HCEC 1CT (cell line): ENCODE data around the gene SIK3.
"Not testable (repeated sequence)": the region's sequence is repeated elsewhere in the genome, so short reads cannot be mapped to it uniquely, and the experiment has no call there.

Experiments used
- DNase-seq: peaks from one replicate; pipeline ENCODE4 v3.0.0-alpha.2; 2017

Gene SIK3

GRCh38 chr11:117098269-117099232 lies at the start of gene SIK3:
Gene SIK3, minus strand, starts transcription at chr11:117098428. Its CDS starts 13 bp downstream, at chr11:117098415.
- peak; percentile 93 for DNase-seq

GRCh38 chr11:117146521-117146920 lies 48.3 kb upstream of the SIK3 start:
- DNase-seq = peak; percentile 59

GRCh38 chr11:117145393-117145761 lies 47.1 kb upstream of the SIK3 start:
- DNase-seq = peak; percentile 44

DNA sequence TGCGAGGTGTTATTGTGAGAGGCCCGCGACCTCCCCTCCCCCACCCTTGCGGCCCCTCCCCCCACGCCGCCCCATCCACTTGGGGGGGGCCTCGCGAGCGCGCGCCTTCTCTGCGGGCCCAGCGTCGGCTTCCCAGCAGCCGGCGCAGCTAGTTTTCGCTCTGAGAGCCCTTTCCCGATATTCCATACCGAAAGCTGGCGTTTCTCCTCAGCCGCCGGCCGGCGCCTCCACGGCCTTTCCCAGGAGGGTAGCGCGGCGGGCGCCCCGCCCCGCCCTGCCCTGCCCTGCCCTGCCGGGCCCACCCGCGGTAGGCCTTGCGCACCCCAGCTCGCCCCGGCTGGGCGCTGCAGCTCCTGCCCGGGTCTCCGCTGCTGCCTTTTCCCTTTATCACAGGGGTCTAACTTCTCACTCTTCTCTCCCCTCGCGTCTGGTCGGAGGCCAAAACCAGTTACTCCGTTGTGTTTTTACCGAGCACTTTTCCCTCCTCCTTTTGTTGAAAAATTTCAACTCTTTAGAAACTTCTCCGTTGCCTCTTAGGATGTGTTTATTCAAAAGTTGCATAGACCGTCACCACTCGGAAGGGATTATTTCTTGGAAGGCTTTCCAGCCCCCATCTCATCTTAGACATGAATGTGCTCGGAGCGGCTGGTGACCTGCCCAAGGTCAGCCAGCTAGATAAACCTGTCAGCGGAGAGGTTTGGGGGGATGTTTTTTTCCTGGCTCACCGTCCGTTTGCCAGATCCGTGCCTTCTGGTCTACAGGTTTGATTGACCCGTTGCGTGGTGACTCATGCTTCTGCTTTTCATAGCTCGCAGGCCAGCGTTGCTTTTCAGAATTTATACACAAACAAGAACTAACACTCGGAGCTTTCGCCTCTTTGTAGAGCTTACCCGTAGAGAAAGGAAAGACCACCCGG lies 46.5 kb upstream of the SIK3 start:
- peak; percentile 81 for DNase-seq

GRCh38 chr11:117143871-117144476 lies 45.7 kb upstream of the SIK3 start, which contains the start of gene PAFAH1B2:
Gene PAFAH1B2, plus strand, starts transcription at chr11:117144287. Its CDS starts 8,161 bp downstream, at chr11:117152448.
- peak; percentile 93 for DNase-seq

GRCh38 chr11:117143390-117143789 lies 45.2 kb upstream of the SIK3 start:
- DNase-seq = peak; percentile 47

DNA sequence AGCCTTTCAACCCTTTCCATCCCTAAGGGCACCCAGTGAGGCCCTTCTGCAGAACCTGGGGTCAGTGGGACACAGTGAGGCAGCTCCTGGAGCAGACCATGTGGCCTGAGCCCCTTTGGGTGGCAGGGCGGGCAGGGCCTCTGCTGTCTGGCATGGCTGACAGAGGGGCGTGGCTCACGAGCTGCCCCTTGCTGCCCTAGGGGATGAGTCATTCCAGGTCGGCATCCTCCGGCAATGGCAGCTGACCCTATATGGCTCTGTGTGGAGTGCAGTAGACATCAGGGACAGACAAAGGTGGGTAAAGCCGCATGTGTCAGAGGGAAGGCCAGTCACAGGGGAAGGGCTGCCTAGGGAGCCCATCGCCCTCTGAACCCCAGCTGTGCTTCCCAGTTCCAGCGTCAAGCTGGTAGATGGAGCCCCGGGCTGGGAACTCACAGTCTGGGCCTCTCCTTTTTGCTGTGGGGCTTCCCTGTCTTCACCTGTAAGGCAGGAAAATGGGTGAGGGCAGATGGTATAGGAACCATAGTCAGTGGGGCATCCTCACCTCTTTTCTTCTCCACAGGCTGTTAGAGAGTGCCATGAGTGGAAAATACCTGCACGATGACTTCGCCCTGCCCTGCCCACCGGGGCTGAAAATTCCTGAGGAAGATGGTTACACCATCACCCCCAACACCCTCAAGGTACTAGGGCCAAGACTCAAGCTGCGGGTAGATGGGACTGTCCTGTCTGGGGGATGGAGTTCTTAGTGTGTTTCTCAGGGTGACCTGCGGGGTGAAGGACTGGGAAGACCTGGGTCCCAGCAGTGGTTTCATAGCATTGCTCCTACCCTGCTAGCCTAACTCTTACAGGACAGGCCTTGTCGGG lies 39.2 kb upstream of the SIK3 start:
- not testable (repeated sequence) for DNase-seq

- not testable (repeated sequence) for DNase-seq
Observed at GRCh38 chr11:117134979-117135378, 36.8 kb upstream of the SIK3 start.

DNA sequence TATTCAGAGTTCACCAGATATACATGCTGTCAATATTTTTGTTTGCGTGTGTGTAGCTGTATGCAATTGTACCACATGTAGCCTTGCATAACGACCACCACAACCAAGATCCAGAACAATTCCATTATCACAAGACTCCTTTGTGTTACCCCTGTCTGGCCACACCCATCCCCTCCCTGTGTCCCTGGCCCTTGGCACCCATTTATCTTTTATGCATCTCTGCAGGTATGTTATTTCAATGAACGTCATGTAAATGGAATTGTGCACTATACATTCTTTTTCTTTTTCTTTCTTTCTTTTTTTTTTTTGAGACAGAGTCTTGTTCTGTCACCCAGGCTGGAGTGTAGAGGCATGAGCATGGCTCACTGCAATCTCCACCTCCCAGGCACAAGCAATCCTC lies 36.2 kb upstream of the SIK3 start:
- DNase-seq = no peak

DNA sequence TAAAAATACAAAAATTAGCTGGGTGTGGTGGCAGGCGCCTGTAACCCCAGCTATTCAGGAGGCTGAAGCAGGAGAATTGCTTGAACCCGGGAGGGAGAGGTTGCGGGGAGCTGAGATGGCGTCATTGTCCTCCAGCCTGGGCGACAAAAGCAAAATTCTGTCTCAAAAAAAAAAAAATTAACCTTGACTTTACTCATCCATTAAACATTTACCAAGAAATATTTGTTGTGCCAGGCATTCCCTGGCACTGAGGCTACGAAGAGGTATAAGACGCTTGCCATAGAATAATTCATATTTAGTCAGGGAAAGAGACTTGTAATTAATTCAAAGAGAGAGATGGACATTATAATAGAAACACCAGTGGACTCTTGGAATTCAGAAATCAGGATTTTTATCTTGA lies 32.7 kb upstream of the SIK3 start:
- DNase-seq = no peak

GRCh38 chr11:117130396-117130795 lies 32.2 kb upstream of the SIK3 start:
- DNase-seq = not testable (repeated sequence)

GRCh38 chr11:117128289-117128688 lies 30.1 kb upstream of the SIK3 start:
- no peak for DNase-seq

- DNase-seq = no peak
Observed at GRCh38 chr11:117127171-117127901, 29.1 kb upstream of the SIK3 start.

- no peak for DNase-seq
Observed at GRCh38 chr11:117126223-117126965, 28.2 kb upstream of the SIK3 start.

DNA sequence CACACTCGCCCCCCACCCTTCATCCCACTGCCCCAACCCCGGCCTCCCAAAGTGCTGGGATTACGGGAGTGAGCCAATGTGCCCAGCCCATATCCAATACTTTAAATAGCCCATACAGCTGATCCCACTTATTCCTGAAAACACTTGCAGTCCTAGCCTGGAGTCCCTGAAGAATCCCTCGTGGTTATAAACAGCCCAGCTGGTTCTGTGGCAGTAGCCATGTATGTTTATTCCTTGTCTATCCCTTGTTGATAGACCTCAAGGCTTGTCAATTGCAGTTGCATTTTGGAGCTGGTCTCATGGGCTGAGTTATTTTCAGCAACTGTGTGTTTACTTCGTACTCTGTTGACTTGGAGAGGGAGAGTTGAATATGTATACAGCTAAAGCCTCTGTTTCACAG lies 24.3 kb upstream of the SIK3 start:
- no peak for DNase-seq

DNA sequence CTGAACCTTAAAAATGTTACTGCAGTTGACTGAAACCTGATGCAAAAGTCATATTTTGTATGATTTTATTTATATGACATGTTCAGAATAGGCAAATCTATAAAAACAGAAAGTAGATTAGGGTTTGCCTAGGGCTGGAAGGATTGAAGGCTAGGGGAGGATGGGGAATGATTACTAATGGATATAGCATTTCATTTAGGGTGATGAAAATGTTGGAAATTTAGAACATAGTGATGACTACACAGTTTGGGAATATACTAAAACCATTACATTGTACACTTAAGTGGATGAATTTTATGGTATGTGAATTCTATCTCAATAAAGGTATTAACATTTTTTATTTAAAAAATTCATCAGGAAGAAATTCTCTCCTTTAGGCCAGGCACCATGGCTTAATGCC lies 22.9 kb upstream of the SIK3 start:
- no peak for DNase-seq

GRCh38 chr11:117117681-117118080 lies 19.5 kb upstream of the SIK3 start:
- no peak for DNase-seq

DNA sequence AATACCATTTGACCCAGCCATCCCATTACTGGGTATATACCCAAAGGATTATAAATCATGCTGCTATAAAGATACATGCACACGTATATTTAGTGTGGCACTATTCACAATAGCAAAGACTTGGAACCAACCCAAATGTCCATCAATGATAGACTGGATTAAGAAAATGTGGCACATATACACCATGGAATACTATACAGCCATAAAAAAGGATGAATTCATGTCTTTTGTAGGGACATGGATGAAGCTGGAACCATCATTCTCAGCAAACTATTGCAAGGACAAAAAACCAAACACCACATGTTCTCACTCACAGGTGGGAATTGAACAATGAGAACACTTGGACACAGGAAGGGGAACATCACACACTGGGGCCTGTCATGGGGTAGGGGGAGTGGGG lies 14.7 kb upstream of the SIK3 start:
- DNase-seq = not testable (repeated sequence)

DNA sequence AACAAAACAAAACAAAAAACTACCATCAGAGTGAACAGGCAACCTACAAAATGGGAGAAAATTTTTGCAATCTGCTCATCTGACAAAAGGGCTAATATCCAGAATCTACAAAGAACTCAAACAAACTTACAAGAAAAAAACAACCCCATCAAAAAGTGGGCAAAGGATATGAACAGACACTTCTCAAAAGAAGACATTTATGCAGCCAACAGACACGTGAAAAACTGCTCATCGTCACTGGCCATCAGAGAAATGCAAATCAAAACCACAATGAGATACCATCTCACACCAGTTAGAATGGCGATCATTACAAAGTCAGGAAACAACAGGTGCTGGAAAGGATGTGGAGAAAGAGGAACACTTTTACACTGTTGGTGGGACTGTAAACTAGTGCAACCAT lies 14.3 kb upstream of the SIK3 start:
- not testable (repeated sequence) for DNase-seq

DNA sequence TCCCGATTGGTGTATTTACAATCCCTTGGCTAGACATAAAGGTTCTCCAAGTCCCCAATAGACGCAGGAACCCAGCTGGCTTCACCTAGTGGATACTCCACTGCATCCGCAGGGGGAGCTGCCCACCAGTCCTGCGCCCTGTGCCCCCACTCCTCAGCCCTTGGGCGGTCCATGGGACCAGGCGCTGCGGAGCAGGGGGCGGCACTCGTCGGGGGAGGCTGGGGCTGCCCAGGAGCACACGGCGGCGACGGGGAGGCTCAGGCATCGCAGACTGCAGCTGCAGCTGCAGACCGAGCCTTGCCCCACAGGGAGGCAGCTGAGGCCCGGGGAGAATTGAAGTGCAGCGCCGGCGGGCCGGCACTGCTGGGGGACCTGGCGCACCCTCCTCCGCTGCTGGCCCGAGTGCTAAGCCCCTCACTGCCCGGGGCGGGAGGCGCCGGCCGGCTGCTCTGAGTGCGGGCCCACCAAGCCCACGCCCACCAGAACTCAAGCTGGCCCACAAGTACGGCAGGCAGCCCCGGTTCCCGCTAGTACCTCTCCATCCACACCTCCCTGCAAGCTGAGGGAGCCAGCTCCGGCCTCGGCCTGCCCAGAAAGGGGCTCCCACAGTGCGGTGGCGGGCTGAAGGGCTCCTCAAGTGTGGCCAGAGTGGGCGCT lies 12.2 kb upstream of the SIK3 start:
- DNase-seq = no peak
